Middle frontal gyrus (tissue), 1 donor: ENCODE data around the gene VAV2.
"Not testable (repeated sequence)": the region's sequence is repeated elsewhere in the genome, so short reads cannot be mapped to it uniquely, and the experiment has no call there.

Source experiments
- DNase-seq: peaks from one replicate; pipeline ENCODE4 v3.0.0-alpha.2; 2015; ENCODE audit warnings: low spot score; ENCODE audit errors: extremely low spot score

Gene VAV2

DNA sequence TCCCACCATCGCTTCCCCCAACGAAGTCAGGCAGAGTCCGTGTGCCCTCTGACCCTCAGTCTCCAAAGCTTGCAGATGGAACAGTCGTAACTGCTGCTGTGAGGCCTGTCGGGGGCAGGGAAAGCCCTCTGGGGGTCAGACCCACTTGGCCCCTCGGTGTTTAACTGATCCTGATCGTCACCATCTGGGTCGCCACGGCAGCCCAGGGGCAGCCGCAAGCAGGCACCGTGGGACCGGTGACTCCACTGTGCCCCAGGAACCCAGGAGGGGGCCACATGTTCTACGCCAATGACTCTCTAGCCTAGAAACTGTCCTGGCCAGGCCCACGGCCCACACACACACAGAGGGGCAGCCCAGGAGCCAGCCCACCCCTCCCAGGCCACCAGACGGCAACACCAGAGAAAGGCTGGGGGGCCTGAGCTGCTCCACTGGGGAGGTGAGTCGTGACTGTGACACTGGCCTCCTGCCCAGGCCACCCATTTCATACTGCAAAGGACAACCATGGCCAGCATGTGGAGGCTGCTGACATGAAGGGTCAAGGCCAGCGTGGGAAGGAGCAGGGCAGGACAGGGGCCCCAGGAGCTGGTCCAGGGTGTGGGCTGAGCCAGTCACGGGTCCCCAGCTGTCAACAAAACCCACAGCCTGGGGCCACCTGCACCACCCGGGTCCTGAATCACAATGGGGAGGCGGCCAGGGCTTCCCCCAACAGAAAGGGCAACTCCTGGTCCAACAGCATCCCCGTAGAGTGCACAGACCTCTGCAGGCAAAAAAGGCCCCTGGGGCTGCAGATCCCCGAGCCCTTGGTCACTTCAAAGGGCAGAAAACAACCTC is 20.8 kb downstream of the VAV2 start:
- DNase-seq: no peak

GRCh38 chr9:133970581-133971058 is 21.5 kb downstream of the VAV2 start:
- DNase-seq: no peak

- no peak for DNase-seq
Observed at GRCh38 chr9:133969681-133970580, 22.2 kb downstream of the VAV2 start.

DNA sequence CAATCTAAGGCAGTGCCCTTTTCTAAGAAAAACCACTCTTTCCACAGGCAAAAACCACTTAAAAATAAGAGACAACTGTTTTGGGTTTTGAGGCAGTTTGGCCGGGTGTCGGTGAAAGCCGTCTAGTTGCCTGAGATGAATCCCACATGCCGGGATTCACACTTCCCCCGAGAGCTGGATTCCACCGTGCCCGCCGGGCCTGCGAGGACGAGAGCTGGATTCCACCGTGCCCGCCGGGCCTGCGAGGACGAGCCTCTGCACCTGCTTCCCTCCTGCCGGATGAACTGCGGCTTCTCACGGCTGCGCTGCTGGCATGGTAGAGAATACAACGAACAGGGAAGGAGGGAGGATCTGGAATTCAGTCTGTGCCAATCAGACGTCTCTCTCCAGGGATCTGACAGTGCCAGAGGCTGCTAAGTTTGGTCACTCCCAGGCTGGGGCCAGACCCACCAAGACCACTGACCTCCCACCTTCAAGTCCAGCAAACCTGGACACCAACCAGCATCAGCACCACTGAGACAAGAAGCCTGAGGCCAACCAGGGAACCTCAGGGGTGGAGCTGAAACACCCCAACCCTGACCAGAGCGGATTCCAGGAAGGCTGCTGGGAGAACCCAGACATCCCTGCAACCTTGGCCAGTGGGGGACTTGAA is 23.0 kb downstream of the VAV2 start:
- DNase-seq: no peak

DNA sequence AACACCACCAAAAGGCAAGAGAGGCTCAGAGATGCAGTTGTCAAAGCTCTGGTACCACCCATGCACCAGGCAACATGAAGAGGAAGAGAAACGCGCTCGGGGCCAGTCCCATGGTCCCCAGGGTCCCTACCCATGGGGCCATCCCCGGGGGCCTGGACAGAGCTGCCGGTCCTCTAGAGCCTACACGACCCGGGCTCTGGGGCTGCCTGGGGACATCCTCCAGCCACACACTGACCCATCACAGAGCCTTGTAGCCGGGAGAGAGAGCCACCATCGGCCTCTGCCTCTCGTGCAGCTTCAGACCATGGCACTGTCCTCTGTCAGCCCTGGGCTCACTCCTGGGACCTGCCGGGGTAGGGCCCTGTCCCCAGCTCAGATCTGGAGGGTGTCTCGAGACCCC is 23.7 kb downstream of the VAV2 start:
- no peak for DNase-seq

GRCh38 chr9:133967024-133967741 is 24.9 kb downstream of the VAV2 start:
- no peak for DNase-seq

DNA sequence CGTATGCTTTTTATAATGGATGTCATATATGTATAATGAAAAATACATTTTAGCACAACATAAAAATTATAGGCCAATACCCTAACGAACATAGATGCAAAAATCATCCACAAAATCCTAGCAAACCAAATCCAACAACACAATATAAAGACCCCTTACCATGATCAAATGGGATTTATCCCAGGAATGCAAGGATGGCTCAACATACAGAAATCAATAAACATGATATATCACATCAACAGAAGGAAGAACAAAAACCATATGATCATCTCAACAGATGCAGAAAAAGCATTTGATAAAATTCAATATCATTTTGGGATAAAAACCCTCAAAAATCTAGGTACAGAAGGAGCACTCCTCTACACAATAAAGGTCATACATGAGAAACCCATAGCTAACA is 27.7 kb downstream of the VAV2 start:
- DNase-seq: no peak

GRCh38 chr9:133963166-133963565 is 29.0 kb downstream of the VAV2 start:
- no peak for DNase-seq

- DNase-seq: no peak
Observed at GRCh38 chr9:133962341-133962740, 29.8 kb downstream of the VAV2 start.

DNA sequence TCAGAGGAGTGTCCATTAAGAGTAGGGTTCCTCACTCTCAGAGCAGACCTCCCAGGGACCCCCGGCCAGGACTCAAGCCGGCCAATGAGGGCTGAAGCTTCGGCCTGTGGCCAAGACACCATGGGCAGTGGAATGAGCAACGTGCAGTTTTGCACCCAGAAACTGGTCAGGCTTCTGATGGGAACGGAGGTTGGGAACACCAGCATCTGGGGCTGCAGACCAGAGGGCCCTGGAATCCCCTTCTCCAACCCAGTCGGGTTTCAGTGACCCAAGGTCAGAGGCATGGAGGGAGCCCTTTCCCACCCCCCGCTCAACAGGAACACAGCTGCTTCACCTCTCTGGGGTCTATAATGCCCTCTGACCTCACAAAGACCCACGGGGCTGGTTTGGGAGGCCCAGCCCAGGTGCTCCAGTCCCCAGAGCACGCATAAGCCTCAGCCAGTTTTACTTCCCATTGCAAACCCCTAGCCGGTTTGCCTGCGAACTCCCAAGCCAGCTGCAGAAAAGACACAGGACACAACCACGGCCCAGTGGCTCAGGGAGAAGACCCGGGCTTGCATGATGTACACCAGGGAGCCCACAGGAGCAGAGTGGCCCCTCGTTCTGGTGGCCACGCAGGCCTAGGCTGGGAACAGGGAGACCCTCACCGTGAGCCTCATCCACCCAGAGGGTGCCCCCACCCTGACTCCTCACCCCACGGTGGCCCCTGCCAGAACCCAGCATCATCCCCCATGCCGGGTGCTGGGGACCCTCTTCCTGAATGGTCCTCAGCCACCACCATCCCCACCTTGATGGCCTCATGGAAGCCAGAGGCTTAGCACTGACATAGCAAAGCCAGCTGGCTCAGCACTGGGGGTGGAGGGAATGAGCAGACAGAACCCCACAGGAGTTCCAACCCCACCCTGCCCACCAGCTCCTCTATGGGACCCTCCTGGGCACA is 30.6 kb downstream of the VAV2 start:
- no peak for DNase-seq

DNA sequence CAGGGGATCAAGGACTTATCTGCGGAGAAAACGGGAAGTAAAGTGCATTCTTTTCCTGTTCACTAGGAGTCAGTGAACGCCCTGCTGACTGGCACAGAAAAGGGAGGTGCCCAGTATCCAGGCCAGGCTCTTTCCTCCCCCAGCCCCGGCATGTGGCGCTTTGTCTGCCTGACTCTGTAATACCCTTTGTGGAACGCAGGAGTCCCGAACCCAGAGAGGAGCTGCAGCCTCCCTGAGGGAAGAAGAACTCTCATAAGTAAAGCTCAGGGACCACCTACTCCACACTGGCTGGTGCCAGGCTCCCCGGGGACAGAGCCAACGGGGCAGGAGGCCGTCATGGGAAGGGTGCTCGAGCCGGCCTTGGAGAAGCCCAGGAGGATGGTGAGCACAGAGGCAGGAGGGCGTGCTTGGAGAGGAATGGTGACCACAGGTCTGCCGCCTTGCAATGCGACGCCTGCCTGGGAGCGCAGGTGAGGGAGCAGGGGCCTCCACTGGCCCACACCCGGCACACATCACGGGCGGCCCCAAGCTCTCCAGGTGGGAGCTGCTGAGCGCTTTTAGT is 31.5 kb downstream of the VAV2 start:
- no peak for DNase-seq

DNA sequence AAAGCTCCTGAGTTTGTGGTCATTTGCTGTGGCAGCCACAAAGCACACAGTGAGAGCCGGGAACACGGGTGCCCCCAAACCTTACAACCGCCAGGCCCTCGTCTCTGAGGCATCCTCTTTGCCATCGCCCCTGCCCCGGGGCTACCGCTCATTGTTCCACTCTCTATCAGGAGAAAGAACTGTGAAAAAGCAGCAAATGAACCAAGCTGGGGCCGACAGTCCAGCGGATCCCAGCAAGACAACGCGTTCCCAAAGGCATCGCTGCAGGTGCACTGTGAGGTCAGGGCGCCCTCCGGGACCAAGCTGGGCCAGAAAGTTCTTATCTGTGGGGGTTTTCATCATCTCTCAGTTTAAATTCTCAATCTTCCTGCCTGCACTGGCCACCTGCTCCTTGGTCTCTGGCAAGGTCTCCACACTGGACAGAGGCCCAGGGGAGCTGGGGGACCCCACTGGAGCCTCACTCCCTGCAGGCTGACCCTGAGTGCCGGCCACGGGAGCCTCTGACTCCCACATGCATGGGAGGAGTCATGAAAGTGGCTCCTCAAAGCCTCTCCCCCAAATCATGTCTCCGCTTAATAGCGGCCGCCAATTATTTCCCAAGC is 32.1 kb downstream of the VAV2 start:
- DNase-seq: no peak

GRCh38 chr9:133959171-133959570 is 33.0 kb downstream of the VAV2 start:
- DNase-seq: no peak

- DNase-seq: no peak
Observed at GRCh38 chr9:133958756-133959155, 33.4 kb downstream of the VAV2 start.

GRCh38 chr9:133957772-133958171 is 34.4 kb downstream of the VAV2 start:
- not testable (repeated sequence) for DNase-seq

GRCh38 chr9:133957328-133957727 is 34.8 kb downstream of the VAV2 start:
- no peak for DNase-seq

DNA sequence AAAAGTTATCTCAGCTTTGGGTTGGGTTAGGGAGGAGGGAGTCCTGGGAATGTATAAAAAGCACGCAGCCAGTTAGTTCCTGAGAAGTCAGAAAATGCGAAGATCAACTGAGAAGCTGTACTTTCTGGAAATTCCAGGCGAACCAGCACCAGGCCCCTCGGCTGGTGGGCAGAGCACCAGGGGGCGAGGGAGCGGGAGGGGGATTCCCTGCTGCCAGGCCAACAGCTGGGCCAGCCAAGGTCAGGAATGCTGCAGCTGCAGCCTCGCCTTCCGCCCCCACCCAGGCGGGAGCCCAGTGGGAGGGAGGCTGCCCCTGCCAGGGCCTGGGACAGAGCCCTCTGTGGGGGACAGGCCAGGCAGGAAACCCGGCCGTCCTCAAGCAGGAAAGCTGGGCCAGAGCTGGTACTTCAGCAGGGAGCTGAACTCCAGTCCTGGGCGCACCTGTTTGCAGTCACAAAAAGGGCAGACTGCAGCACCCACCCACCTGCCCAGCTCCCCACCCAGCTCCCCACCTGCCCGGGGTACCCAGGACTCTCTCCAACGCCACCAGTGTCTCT is 35.5 kb downstream of the VAV2 start:
- no peak for DNase-seq

- DNase-seq: no peak
Observed at GRCh38 chr9:133955821-133956411, 36.2 kb downstream of the VAV2 start.
